H1 (cell line): Measurements from ENCODE around the gene DMWD. TPM values are rescaled to one million over a fixed set of nuclear protein-coding genes. Genes with fewer than 3 reads are reported as not detected.
A peak's percentile ranks its signal among the peaks of the same experiment; 100 is the strongest.

Source experiments
- CTCF ChIA-PET: fragments of 300-600 bp; sonication (Branson Sonifier 250); formaldehyde crosslinking; loops from one replicate; lab custom pipeline; 2021; ENCODE audit not compliant: partially characterized antibody; lab: Charles Lee
- POLR2A ChIA-PET: fragments of 300-600 bp; sonication (Branson Sonifier 250); formaldehyde crosslinking; loops from one replicate; lab custom pipeline; 2021; ENCODE audit warnings: inconsistent platforms; ENCODE audit not compliant: partially characterized antibody; lab: Charles Lee
- DNase-seq, 2 experiments: peaks; one replicate each; pipeline versions ENCODE4 v3.0.0 to v3.0.0-alpha.2; 2010 to 2022; ENCODE audit warnings: low spot score in 2 of 2, low read depth in 1 of 2, mixed read lengths in 1 of 2
- FAIRE-seq: peaks from 2 replicates; lab custom pipeline; 2011; peaks lifted over from hg19 to GRCh38; lab: Jason Lieb, UNC
- H2AFZ ChIP-seq: 2 replicates; pipeline ENCODE4 v1.8.1; 2012; ENCODE audit warnings: low read length, inconsistent platforms
- H2AK5ac ChIP-seq: 2 replicates; pipeline ENCODE4 v1.6.1; 2013; ENCODE audit warnings: low read depth, low read length
- H2BK120ac ChIP-seq: replicated peaks from 2 replicates; pipeline ENCODE3; 2013; ENCODE audit warnings: low read depth, low read length, inconsistent platforms
- H2BK12ac ChIP-seq: 2 replicates; pipeline ENCODE4 v1.6.1; 2013; ENCODE audit warnings: low read depth, low read length
- H2BK15ac ChIP-seq: 2 replicates; pipeline ENCODE4 v1.6.1; 2013; ENCODE audit warnings: low read length
- H2BK20ac ChIP-seq: 2 replicates; pipeline ENCODE4 v1.6.1; 2013; ENCODE audit warnings: low read length
- H2BK5ac ChIP-seq: 2 replicates; pipeline ENCODE4 v1.6.1; 2013; ENCODE audit warnings: low read depth, low read length
- H3K14ac ChIP-seq: 2 replicates; pipeline ENCODE4 v1.6.1; 2013; ENCODE audit warnings: inconsistent platforms; ENCODE audit not compliant: insufficient read length
- H3K18ac ChIP-seq: 2 replicates; pipeline ENCODE4 v1.6.1; 2013; ENCODE audit warnings: low read length; ENCODE audit errors: extremely low read depth
- H3K23ac ChIP-seq: 2 replicates; pipeline ENCODE4 v1.6.1; 2013; ENCODE audit warnings: inconsistent platforms; ENCODE audit not compliant: insufficient read length
- H3K23me2 ChIP-seq: 2 replicates; pipeline ENCODE4 v1.6.1; 2013; ENCODE audit warnings: low read depth, low read length
- H3K27ac ChIP-seq: 2 replicates; pipeline ENCODE4 v1.6.1; 2011; ENCODE audit warnings: low read depth, low read length, inconsistent platforms
- H3K27me3 ChIP-seq, 4 experiments: replicated peaks in 1 of 4; 1 replicate in 1 of 4; 2 replicates in 3 of 4; pipeline versions ENCODE4 v1.6.1 to v1.8.1; 2011 to 2013; ENCODE audit warnings: low read length in 3 of 4, mild to moderate bottlenecking in 3 of 4, inconsistent platforms in 2 of 4, mixed read lengths in 2 of 4, moderate library complexity in 1 of 4; ENCODE audit not compliant: control insufficient read depth in 3 of 4, insufficient read depth in 3 of 4; ENCODE audit errors: extremely low read depth in 1 of 4
- H3K36me3 ChIP-seq, 4 experiments: 2 replicates each; pipeline versions ENCODE4 v1.6.1 to v1.8.1; 2011 to 2013; ENCODE audit warnings: mild to moderate bottlenecking in 4 of 4, low read length in 3 of 4, moderate library complexity in 2 of 4, control low read depth in 1 of 4, inconsistent platforms in 1 of 4; ENCODE audit not compliant: insufficient read depth in 4 of 4, control insufficient read depth in 2 of 4
- H3K4ac ChIP-seq: replicated peaks from 2 replicates; pipeline ENCODE3; 2013; ENCODE audit warnings: low read length, low read depth, mixed read lengths, inconsistent platforms; ENCODE audit not compliant: insufficient read length
- H3K4me1 ChIP-seq, 4 experiments: replicated peaks in 1 of 4; 1 replicate in 1 of 4; 2 replicates in 3 of 4; pipeline versions ENCODE4 v1.6.1 to v1.8.1; 2011 to 2013; ENCODE audit warnings: low read length in 3 of 4, inconsistent platforms in 2 of 4, mixed read lengths in 1 of 4; ENCODE audit not compliant: insufficient read depth in 4 of 4, control insufficient read depth in 3 of 4
- H3K4me2 ChIP-seq, 2 experiments: 2 replicates each; pipeline versions ENCODE4 v1.6.1 to v1.8.1; 2011 to 2013; ENCODE audit warnings: low read depth in 2 of 2, low read length in 2 of 2, control low read depth in 1 of 2, inconsistent platforms in 1 of 2, mild to moderate bottlenecking in 1 of 2; ENCODE audit not compliant: insufficient read depth in 1 of 2
- H3K4me3 ChIP-seq, 4 experiments: fragments of 200-600, 300-600 bp in 1 of 4; sonication (generic), shearing (Covaris generic), sonication (Bioruptor Twin) in 1 of 4; 2 replicates each; pipeline versions ENCODE4 v1.5.1 to v1.8.1; 2011 to 2016; ENCODE audit warnings: low read length in 4 of 4, low read depth in 3 of 4, control low read depth in 2 of 4, inconsistent platforms in 2 of 4, mild to moderate bottlenecking in 2 of 4, mixed read lengths in 1 of 4, moderate library complexity in 1 of 4; ENCODE audit not compliant: insufficient read depth in 2 of 4; ENCODE audit errors: extremely low read depth in 1 of 4
- H3K56ac ChIP-seq: replicated peaks from 2 replicates; pipeline ENCODE3; 2013; ENCODE audit warnings: low read depth, mild to moderate bottlenecking, mixed read lengths, low read length, inconsistent platforms; ENCODE audit not compliant: insufficient read length
- H3K79me1 ChIP-seq: 2 replicates; pipeline ENCODE4 v1.6.1; 2013; ENCODE audit warnings: low read depth, low read length, control low read depth
- H3K79me2 ChIP-seq, 2 experiments: 2 replicates each; pipeline versions ENCODE4 v1.6.1 to v1.8.1; 2012 to 2013; ENCODE audit warnings: low read length in 2 of 2, mild to moderate bottlenecking in 2 of 2, inconsistent platforms in 1 of 2; ENCODE audit not compliant: insufficient read depth in 2 of 2, control insufficient read depth in 1 of 2
- H3K9ac ChIP-seq, 4 experiments: replicated peaks in 1 of 4; 1 replicate in 1 of 4; 2 replicates in 3 of 4; pipeline versions ENCODE4 v1.6.1 to v1.8.1; 2011 to 2013; ENCODE audit warnings: low read depth in 3 of 4, low read length in 3 of 4, control low read depth in 2 of 4, mild to moderate bottlenecking in 2 of 4, moderate library complexity in 2 of 4, inconsistent platforms in 1 of 4; ENCODE audit errors: extremely low read depth in 1 of 4
- H3K9me3 ChIP-seq, 2 experiments: 2 replicates each; pipeline versions ENCODE4 v1.6.1 to v1.8.1; 2012 to 2013; ENCODE audit warnings: mild to moderate bottlenecking in 2 of 2, moderate library complexity in 2 of 2, control low read depth in 1 of 2, inconsistent platforms in 1 of 2, low read depth in 1 of 2, low read length in 1 of 2, mixed read lengths in 1 of 2; ENCODE audit not compliant: insufficient read depth in 2 of 2
- H4K20me1 ChIP-seq, 2 experiments: replicated peaks in 1 of 2; 2 replicates each; pipeline versions ENCODE3 to v1.8.1; 2011 to 2013; ENCODE audit warnings: inconsistent platforms in 2 of 2, low read length in 2 of 2, mild to moderate bottlenecking in 1 of 2; ENCODE audit not compliant: insufficient read depth in 2 of 2, control insufficient read depth in 1 of 2
- H4K5ac ChIP-seq: 2 replicates; pipeline ENCODE4 v1.6.1; 2013; ENCODE audit warnings: low read length, low read depth, mixed read lengths, inconsistent platforms; ENCODE audit not compliant: insufficient read length
- H4K8ac ChIP-seq: 2 replicates; pipeline ENCODE4 v1.8.0; 2013; ENCODE audit warnings: mild to moderate bottlenecking, moderate library complexity, low read length, inconsistent platforms; ENCODE audit not compliant: insufficient read depth; ENCODE audit errors: extremely low read depth
- H4K91ac ChIP-seq: replicated peaks from 2 replicates; pipeline ENCODE3; 2013; ENCODE audit warnings: low read length, mixed read lengths, inconsistent platforms; ENCODE audit not compliant: insufficient read length
- ASH2L ChIP-seq: fragments of 200-600, 300-600 bp; sonication (generic); IDR thresholded peaks from one replicate; pipeline ENCODE4 v1.7.1; 2017; ENCODE audit warnings: low read length
- ATF2 ChIP-seq: IDR thresholded peaks from 2 replicates; pipeline ENCODE4 v1.6.1; 2012; ENCODE audit warnings: low read length, inconsistent platforms
- CBX5 ChIP-seq: fragments of 300-800, 300-1000 bp; sonication (generic); IDR thresholded peaks from 2 replicates; pipeline ENCODE4 v1.7.1; 2016; ENCODE audit warnings: antibody characterized with exemption, low read length, low read depth
- JUN ChIP-seq: IDR thresholded peaks from 2 replicates; pipeline ENCODE4 v1.6.1; 2011; ENCODE audit warnings: low read depth, mild to moderate bottlenecking, improper control_type of control experiment, low read length
- KDM1A ChIP-seq: fragments of 200-600, 300-600 bp; sonication (generic); IDR thresholded peaks from 2 replicates; pipeline ENCODE4 v1.7.1; 2016; ENCODE audit warnings: mild to moderate bottlenecking, low read length, borderline replicate concordance
- SP1 ChIP-seq: IDR thresholded peaks from 2 replicates; pipeline ENCODE4 v1.6.1; 2011; ENCODE audit warnings: low read depth, low read length
- TBP ChIP-seq: IDR thresholded peaks from 2 replicates; pipeline ENCODE4 v1.6.1; 2011; ENCODE audit warnings: low read depth, low read length, improper control_type of control experiment
- WGBS, 2 experiments: shearing (Covaris generic) in 1 of 2; methylation state at CpG; one replicate each; pipeline versions ENCODE4 v1.1.6 to v1.1.7; 2013 to 2015; ENCODE audit warnings: low lambda C conversion rate in 2 of 2, mixed read lengths in 2 of 2, inconsistent platforms in 1 of 2, low coverage in 1 of 2, missing lambda C conversion rate in 1 of 2; ENCODE audit not compliant: insufficient replicate concordance in 2 of 2, insufficient coverage in 1 of 2, insufficient read length in 1 of 2; ENCODE audit errors: extremely low coverage in 1 of 2, missing lambda C conversion rate in 1 of 2; 5-methylcytosine and 5-hydroxymethylcytosine counted together
- polyA plus RNA-seq, 7 experiments: library from polyadenylated mRNA; depleted of rRNA in 3 of 7; stranded (reverse) in 5 of 7; unstranded in 2 of 7; fragments of >200 nt in 5 of 7; fragments of 200-250 nt in 2 of 7; gene quantifications; 1 replicate in 5 of 7; 2 replicates in 1 of 7; 4 replicates in 1 of 7; pipeline versions ENCODE4 v1.2.1 to v1.2.3, GENCODE V29; 2011 to 2013; ENCODE audit warnings: missing spikeins in 2 of 7, mixed read lengths in 2 of 7
- total RNA-seq: library from RNA; stranded (reverse); fragmentation: NEBNext Ultra II Directional; extraction: Animal tissue kit (Norgen Biotek cat#: 25700); gene quantifications from 2 replicates; pipeline ENCODE4 v1.2.1, GENCODE V29; 2021

DMWD gene
- total and polyA plus RNA-seq, 2 of the 8 experiments (the other 6 are each of a cell fraction or from before 2014, with no cell fraction given), result 13.6 to 41.0 TPM

GRCh38 chr19:45768984-45769782 is 23.5 kb downstream of the DMWD start, which contains the start of gene SIX5:
TSS of gene SIX5 (minus strand) at chr19:45769252. CDS start at chr19:45768844, 408 bp downstream.
- Histone ChIP-seq H2BK15ac (peak within 1 kb of the TSS; percentile 88; the same call in 1 of the 2 replicates), H4K5ac (peak within 1 kb of the TSS; percentile 96), H3K9ac (peak within 1 kb of the TSS; percentile 76 to 91 (median 85)), H3K4ac (peak within 1 kb of the TSS; percentile 90), H3K9me3 (no peaks in the 10 kb centered on the region), H4K91ac (peak within 1 kb of the TSS; percentile 99), H4K8ac (peak within 1 kb of the TSS; percentile 95), H3K27ac (peak within 1 kb of the TSS; percentile 96), H3K27me3 (no peaks in the 10 kb centered on the region), H3K36me3 (peaks cover 0 to 2% (median 0%) of the 10 kb centered on the region in 4 experiments; a peak in 2 of 8 replicates), H3K18ac (peak within 1 kb of the TSS; percentile 100), H2AK5ac (peak within 1 kb of the TSS; percentile 98; the same call in 1 of the 2 replicates), H3K4me2 (peak within 1 kb of the TSS; percentile 61 to 99), H3K79me2 (no peaks in the 10 kb centered on the region), H2AFZ (no peak within 1 kb of the TSS), H2BK12ac (peak within 1 kb of the TSS; percentile 80; the same call in 1 of the 2 replicates), H3K4me1 (peaks cover 4 to 33% (median 27%) of the 10 kb centered on the region in 4 experiments), H2BK120ac (peak within 1 kb of the TSS; percentile 86), H3K4me3 (peak within 1 kb of the TSS; percentile 57 to 89 (median 82)), H3K14ac (peak within 1 kb of the TSS; percentile 100), H3K23ac (no peak within 1 kb of the TSS), H3K79me1 (no peaks in the 10 kb centered on the region), H3K56ac (peak within 1 kb of the TSS; percentile 97), H2BK20ac (0 out of 2 replicates have a peak within 1 kb of the TSS, but pooled peaks have one; percentile 21), H2BK5ac (peak within 1 kb of the TSS; percentile 98), H4K20me1 (peaks cover 0 to 3% of the 10 kb centered on the region in 2 experiments), H3K23me2 (peaks cover 28% of the 10 kb centered on the region)
- WGBS, 2 experiments, result 4% methylated on average over 41 of the region's 70 CpGs; no CpG with 5 or more reads in 1 of the 2 experiments
- DNase-seq (peak; percentile 96), FAIRE-seq (peak; percentile 39)
- POLR2A ChIA-PET, result interaction anchor here (0.5 to 16.2 kb wide), 36 partner anchors 8 to 651 kb away, joined by 3 to 284 read pairs (median 5); partner anchors contain the start of genes DMPK, DMWD, FBXO46 and IRF2BP1
- CTCF ChIA-PET, result interaction anchor here (0.6 to 6.7 kb wide), 25 partner anchors 12 to 656 kb away, joined by 3 to 55 read pairs (median 4); partner anchors contain the start of genes DMPK, DMWD, RSPH6A and SYMPK
- TF ChIP-seq JUN, result no peak
- TF ChIP-seq ASH2L, result no peak
- TF ChIP-seq TBP, result peak; percentile 89
- TF ChIP-seq ATF2, result peak; percentile 71; the same call in 1 of the 2 replicates
- peak; percentile 69 for TF ChIP-seq SP1
- TF ChIP-seq KDM1A, result no peak
- no peak for TF ChIP-seq CBX5
